GM12801 (cell line): ENCODE results near the gene BBS1.

Experiments used
- CTCF ChIP-seq: IDR thresholded peaks from one replicate; pipeline ENCODE4 v1.5.1; 2011; ENCODE audit warnings: control low read depth; ENCODE audit not compliant: insufficient read length; ENCODE audit errors: extremely low read depth

BBS1 gene

GRCh38 chr11:66548774-66549630, 38.6 kb downstream of the BBS1 start:
- TF ChIP-seq CTCF, result no peak

DNA sequence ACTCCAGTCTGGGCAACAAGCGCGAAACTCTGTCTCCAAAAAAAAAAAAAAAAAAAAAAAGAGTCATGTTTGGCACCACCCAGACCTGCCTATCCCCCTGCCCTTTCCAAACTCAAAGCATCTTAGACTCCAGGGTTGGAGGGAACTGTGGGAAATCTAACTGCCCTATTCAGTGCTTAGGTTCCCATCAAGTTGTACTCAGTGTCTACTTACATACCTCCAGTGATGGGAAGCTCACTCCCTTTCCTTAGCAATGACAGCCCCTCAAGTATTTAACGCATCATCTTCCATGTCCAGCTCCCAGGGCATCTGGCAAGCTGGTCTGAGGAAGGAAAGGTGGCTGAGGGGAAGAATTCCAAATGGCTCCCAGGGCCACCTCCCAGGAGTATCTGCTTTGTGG, 39.3 kb downstream of the BBS1 start:
- TF ChIP-seq CTCF, result no peak

GRCh38 chr11:66550887-66551286, 40.5 kb downstream of the BBS1 start:
- no peak for TF ChIP-seq CTCF

DNA sequence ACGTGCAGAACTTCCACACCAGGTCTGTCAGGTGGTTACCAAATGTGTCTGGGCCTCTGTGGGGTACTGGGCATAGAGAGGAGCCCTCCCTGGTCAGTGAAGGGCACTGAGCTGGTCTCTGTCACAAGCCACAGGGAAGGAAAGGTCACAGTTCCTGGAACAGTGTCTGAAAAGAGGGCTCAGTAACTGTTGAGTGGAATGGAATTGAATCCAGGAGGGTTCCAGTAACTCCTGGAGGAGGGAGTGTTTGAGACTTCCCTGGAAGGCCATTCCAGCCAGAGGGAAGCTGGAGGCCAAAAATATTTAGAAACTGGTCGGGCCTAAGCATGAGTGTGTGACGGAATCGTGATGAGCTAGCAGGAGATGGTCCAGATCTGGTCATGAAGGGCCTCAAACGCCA, 44.2 kb downstream of the BBS1 start:
- TF ChIP-seq CTCF, result no peak

- no peak for TF ChIP-seq CTCF
Measured at GRCh38 chr11:66555416-66555815, 45.0 kb downstream of the BBS1 start.

DNA sequence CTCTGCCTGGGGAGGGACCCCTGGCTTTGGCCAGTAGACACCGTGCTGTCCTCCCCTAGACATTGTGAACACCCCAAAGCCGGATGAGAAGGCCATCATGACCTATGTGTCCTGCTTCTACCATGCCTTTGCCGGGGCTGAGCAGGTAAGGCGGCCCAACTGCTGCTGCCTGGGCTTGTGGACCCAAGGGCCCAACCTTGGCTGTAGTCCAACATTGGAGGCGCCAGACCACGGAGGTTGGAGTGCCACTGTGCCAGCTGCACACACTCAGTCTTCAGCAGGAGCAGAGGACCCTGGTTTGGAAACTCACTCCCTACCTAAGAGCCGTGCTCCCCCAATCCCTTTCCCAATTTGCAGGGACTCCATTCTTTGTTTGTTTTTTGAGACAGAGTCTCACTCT, 45.7 kb downstream of the BBS1 start:
- no peak for TF ChIP-seq CTCF

DNA sequence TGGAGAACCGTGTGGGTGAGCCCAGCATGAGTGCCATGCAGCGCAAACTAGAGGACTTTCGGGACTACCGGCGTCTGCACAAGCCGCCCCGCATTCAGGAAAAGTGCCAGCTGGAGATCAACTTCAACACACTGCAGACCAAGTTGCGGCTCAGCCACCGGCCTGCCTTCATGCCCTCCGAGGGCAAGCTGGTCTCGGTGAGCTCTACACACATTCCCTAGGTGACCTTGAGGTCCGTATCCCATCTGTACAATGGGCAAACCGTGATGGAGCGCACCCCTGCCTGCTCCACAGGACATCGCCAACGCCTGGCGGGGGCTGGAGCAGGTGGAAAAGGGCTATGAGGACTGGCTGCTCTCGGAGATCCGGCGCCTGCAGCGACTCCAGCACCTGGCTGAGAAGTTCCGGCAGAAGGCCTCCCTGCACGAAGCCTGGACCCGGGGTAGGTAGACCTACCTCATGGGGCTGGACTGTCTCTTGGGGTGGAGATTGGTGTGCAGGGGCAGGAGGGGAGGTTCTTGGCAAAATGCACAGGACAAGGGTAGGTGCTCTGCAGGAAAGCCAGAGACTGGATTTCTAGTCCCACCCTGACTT, 47.4 kb downstream of the BBS1 start:
- no peak for TF ChIP-seq CTCF
